IPS DF 6.9 (cell line): ENCODE results near the gene RNF115.
"Not testable (repeated sequence)": the region's sequence is repeated elsewhere in the genome, so short reads cannot be mapped to it uniquely, and the experiment has no call there.

ENCODE experiments used
- DNase-seq: peaks from one replicate; pipeline ENCODE4 v3.0.0-alpha.2; 2013; ENCODE audit warnings: low read depth, low spot score
- H3K27ac ChIP-seq: one replicate; pipeline ENCODE4 v1.5.1; 2013; ENCODE audit warnings: low read length, control low read depth
- H3K27me3 ChIP-seq: 2 replicates; pipeline ENCODE4 v1.6.1; 2013; ENCODE audit warnings: mild to moderate bottlenecking, low read length; ENCODE audit not compliant: control insufficient read depth, insufficient read depth
- H3K36me3 ChIP-seq: 2 replicates; pipeline ENCODE4 v1.6.1; 2013; ENCODE audit warnings: low read length; ENCODE audit not compliant: control insufficient read depth, insufficient read depth
- H3K4me1 ChIP-seq: 2 replicates; pipeline ENCODE4 v1.6.1; 2013; ENCODE audit warnings: low read length; ENCODE audit not compliant: control insufficient read depth, insufficient read depth
- H3K4me3 ChIP-seq: 2 replicates; pipeline ENCODE4 v1.5.1; 2013; ENCODE audit warnings: mild to moderate bottlenecking, low read length
- H3K9me3 ChIP-seq: 2 replicates; pipeline ENCODE4 v1.6.1; 2013; ENCODE audit warnings: low read length, inconsistent platforms; ENCODE audit not compliant: control insufficient read depth, insufficient read depth
- WGBS: extraction: QIAGEN DNeasy Blood & Tissue Kit; methylation state at CpG from one replicate; pipeline ENCODE4 v1.1.7; 2013; ENCODE audit warnings: mixed read lengths, missing lambda C conversion rate; ENCODE audit not compliant: insufficient read length, insufficient coverage; 5-methylcytosine and 5-hydroxymethylcytosine counted together

The RNF115 gene

DNA sequence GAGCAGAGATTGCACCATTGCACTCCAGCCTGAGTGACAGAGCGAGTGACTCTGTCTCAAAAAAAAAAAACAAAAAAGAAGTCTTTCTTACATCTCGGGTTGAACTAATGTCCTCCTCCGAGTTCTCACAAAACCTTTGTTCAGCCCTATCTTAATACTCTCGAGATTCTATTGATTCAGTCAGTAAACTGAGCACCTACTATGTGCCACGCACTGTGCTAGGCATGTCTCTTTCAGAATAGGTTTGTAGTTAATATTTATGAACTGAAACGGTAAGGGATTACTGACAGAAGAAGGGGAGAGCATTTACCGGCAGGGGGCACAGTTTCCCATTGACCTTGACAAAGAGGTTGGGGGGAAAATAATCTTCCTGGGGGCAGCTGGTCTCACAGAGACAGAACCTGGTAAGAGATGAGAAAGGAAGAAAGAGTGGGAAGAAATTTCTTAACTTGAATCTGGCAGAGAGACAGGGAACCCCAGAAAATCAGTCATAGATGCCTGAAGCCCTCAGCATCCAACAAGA, 31.6 kb upstream of the RNF115 start:
- Histone ChIP-seq H3K4me1 (peaks cover 2% of the 10 kb centered on the region; the same call in 1 of the 2 replicates), H3K4me3 (no peak overlapping the region), H3K27me3 (no peaks in the 10 kb centered on the region), H3K9me3 (no peaks in the 10 kb centered on the region), H3K36me3 (peaks cover 23% of the 10 kb centered on the region), H3K27ac (no peak overlapping the region)
- DNase-seq = no peak
- WGBS = no CpG with 5 or more reads among the region's 7 CpGs

- DNase-seq = no peak
- Histone ChIP-seq H3K36me3 (peaks cover 21% of the 10 kb centered on the region), H3K4me3 (no peak overlapping the region), H3K9me3 (no peaks in the 10 kb centered on the region), H3K27ac (no peak overlapping the region), H3K4me1 (peaks cover 1% of the 10 kb centered on the region; the same call in 1 of the 2 replicates), H3K27me3 (no peaks in the 10 kb centered on the region)
- no CpG with 5 or more reads among the region's 15 CpGs for WGBS
Observed at GRCh38 chr1:145849356-145850160, 25.7 kb upstream of the RNF115 start.

DNA sequence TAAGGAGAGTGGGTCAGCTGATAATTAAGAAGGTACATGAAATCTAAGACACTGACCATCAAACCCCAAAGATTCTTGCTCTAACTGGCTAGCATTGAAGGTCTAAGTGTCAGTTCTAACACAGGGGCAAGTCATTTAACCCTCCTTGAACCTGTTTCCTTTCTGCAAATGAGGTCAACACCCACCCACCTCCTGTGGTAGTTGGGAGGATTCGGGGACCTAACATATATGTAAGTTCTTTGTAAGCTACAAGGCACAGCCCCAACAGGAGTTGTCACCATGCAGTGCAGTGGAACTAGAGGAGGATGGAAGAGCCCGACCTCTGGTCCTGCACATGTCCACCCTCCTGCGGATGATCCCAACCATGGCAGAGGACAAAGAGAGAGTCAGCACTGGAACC, 23.9 kb upstream of the RNF115 start:
- no CpG with 5 or more reads among the region's 3 CpGs for WGBS
- DNase-seq = no peak
- Histone ChIP-seq H3K4me1 (peaks cover 1% of the 10 kb centered on the region; the same call in 1 of the 2 replicates), H3K36me3 (peaks cover 13% of the 10 kb centered on the region), H3K4me3 (no peak overlapping the region), H3K27ac (no peak overlapping the region), H3K9me3 (no peaks in the 10 kb centered on the region), H3K27me3 (no peaks in the 10 kb centered on the region)

- Histone ChIP-seq H3K27me3 (no peaks in the 10 kb centered on the region), H3K4me3 (peak overlapping the region; percentile 66; the same call in 1 of the 2 replicates), H3K9me3 (no peaks in the 10 kb centered on the region), H3K27ac (no peak overlapping the region), H3K36me3 (peaks cover 15% of the 10 kb centered on the region), H3K4me1 (peaks cover 1% of the 10 kb centered on the region; the same call in 1 of the 2 replicates)
- DNase-seq = peak; percentile 22
- WGBS = no CpG with 5 or more reads among the region's 3 CpGs
Observed at GRCh38 chr1:145846201-145846612, 22.3 kb upstream of the RNF115 start.

GRCh38 chr1:145845514-145846161, 21.7 kb upstream of the RNF115 start, which contains the start of gene NUDT17:
NUDT17 (plus strand) TSS chr1:145845630; CDS start chr1:145845641, 11 bp downstream.
- WGBS = no CpG with 5 or more reads among the region's 50 CpGs
- H3K4me1 ChIP-seq = peaks cover 1% of the 10 kb centered on the region; the same call in 1 of the 2 replicates
- no peak within 1 kb of the TSS for H3K27ac ChIP-seq
- peak within 1 kb of the TSS; percentile 66 for H3K4me3 ChIP-seq
- DNase-seq = peak; percentile 52
- H3K9me3 ChIP-seq = no peaks in the 10 kb centered on the region
- H3K36me3 ChIP-seq = peaks cover 19% of the 10 kb centered on the region
- H3K27me3 ChIP-seq = no peaks in the 10 kb centered on the region

- no peak overlapping the region for H3K27ac ChIP-seq
- H3K4me1 ChIP-seq = peaks cover 1% of the 10 kb centered on the region; the same call in 1 of the 2 replicates
- no peaks in the 10 kb centered on the region for H3K27me3 ChIP-seq
- peaks cover 14% of the 10 kb centered on the region for H3K36me3 ChIP-seq
- H3K9me3 ChIP-seq = no peaks in the 10 kb centered on the region
- no peak for DNase-seq
- H3K4me3 ChIP-seq = no peak overlapping the region; the same call in 1 of the 2 replicates
- 100% methylated on average over 3 of the region's 4 CpGs for WGBS
Observed at GRCh38 chr1:145845144-145845513, 21.2 kb upstream of the RNF115 start.

DNA sequence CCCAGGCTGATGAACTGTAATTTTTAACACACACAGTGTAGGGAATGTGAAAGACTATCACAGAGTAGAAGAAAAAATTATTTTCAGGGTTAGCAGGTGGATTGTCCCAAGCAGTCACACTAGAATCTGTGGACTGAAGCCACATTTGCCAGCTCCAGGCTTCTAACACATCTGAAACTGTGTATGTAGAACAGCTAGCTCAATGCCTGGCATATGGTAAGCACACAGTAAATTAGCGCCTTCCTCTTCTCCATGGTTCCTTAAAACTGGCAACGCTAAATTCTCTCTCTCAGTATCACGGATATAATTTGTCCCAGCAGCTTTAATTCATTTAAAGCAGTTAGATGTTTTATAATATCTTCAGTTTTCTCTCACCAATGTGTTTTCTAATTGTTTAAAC, 19.1 kb upstream of the RNF115 start:
- H3K36me3 ChIP-seq = peaks cover 8% of the 10 kb centered on the region; the same call in 1 of the 2 replicates
- no peak overlapping the region for H3K4me3 ChIP-seq
- no peaks in the 10 kb centered on the region for H3K27me3 ChIP-seq
- no peak for DNase-seq
- peaks cover 1% of the 10 kb centered on the region; the same call in 1 of the 2 replicates for H3K4me1 ChIP-seq
- no peak overlapping the region for H3K27ac ChIP-seq
- no CpG with 5 or more reads among the region's 3 CpGs for WGBS
- H3K9me3 ChIP-seq = no peaks in the 10 kb centered on the region

GRCh38 chr1:145837656-145838055, 13.8 kb upstream of the RNF115 start:
- H3K4me3 ChIP-seq = no peak overlapping the region
- H3K27ac ChIP-seq = no peak overlapping the region
- no CpG with 5 or more reads among the region's 1 CpG for WGBS
- no peak for DNase-seq
- H3K36me3 ChIP-seq = peaks cover 28% of the 10 kb centered on the region; the same call in 1 of the 2 replicates
- no peaks in the 10 kb centered on the region for H3K27me3 ChIP-seq
- no peaks in the 10 kb centered on the region for H3K9me3 ChIP-seq
- no peaks in the 10 kb centered on the region for H3K4me1 ChIP-seq

- not testable (repeated sequence) for H3K27ac ChIP-seq, H3K4me3 ChIP-seq, H3K4me1 ChIP-seq, H3K27me3 ChIP-seq, DNase-seq, H3K9me3 ChIP-seq
- WGBS = no CpG with 5 or more reads among the region's 2 CpGs
- H3K36me3 ChIP-seq = peaks cover 29% of the 10 kb centered on the region; the same call in 1 of the 2 replicates
Observed at GRCh38 chr1:145830810-145831209, 6.9 kb upstream of the RNF115 start.

- no peak for DNase-seq
- Histone ChIP-seq H3K27ac (no peak overlapping the region), H3K9me3 (no peaks in the 10 kb centered on the region), H3K36me3 (peaks cover 21% of the 10 kb centered on the region; the same call in 1 of the 2 replicates), H3K4me1 (no peaks in the 10 kb centered on the region), H3K27me3 (no peaks in the 10 kb centered on the region), H3K4me3 (no peak overlapping the region)
Observed at GRCh38 chr1:145828367-145829026, 4.6 kb upstream of the RNF115 start.
